SK-N-SH treated with all-trans-retinoic acid at 6 μM for 48 hours (cell line): ENCODE measurements around the gene ARHGEF10L.

ENCODE experiments used
- ARNTL ChIP-seq: fragments of 450-650 bp; formaldehyde crosslinking; IDR thresholded peaks from 2 replicates; pipeline ENCODE4 v1.5.0; 2020; ENCODE audit warnings: low read depth, mild to moderate bottlenecking, moderate library complexity, borderline replicate concordance
- CSDC2 ChIP-seq: fragments of 250-450 bp; sonication (Bioruptor Pico); IDR thresholded peaks from 2 replicates; pipeline ENCODE4 v1.5.0; 2020; ENCODE audit warnings: mild to moderate bottlenecking, moderate library complexity
- RARB ChIP-seq: fragments of 250-450 bp; sonication (Bioruptor Pico); IDR thresholded peaks from 2 replicates; pipeline ENCODE4 v1.8.0; 2021; ENCODE audit warnings: mild to moderate bottlenecking, moderate library complexity
- ZFP30 ChIP-seq: fragments of 450-650 bp; formaldehyde crosslinking; IDR thresholded peaks from 2 replicates; pipeline ENCODE4 v1.5.0; 2022; ENCODE audit warnings: mild to moderate bottlenecking, moderate library complexity
- ZNF565 ChIP-seq: fragments of 450-650 bp; formaldehyde crosslinking; conservative IDR thresholded peaks from 2 replicates; pipeline ENCODE4 v1.5.0; 2020; ENCODE audit warnings: low read depth, mild to moderate bottlenecking, moderate library complexity
- ZNF8 ChIP-seq: fragments of 450-650 bp; formaldehyde crosslinking; IDR thresholded peaks from 2 replicates; pipeline ENCODE4 v1.5.0; 2020; ENCODE audit warnings: mild to moderate bottlenecking, moderate library complexity
- TF ChIP-seq, protein P1 (sequence below): fragments of 250-450 bp; sonication (Bioruptor Pico); IDR thresholded peaks from 2 replicates; pipeline ENCODE4 v1.8.0; 2020; ENCODE audit warnings: mild to moderate bottlenecking, moderate library complexity, borderline replicate concordance
- TF ChIP-seq, protein P2 (sequence below): fragments of 250-450 bp; sonication (Bioruptor Pico); IDR thresholded peaks from 2 replicates; pipeline ENCODE4 v1.5.1; 2020; ENCODE audit warnings: low read depth, mild to moderate bottlenecking, moderate library complexity

DNA sequence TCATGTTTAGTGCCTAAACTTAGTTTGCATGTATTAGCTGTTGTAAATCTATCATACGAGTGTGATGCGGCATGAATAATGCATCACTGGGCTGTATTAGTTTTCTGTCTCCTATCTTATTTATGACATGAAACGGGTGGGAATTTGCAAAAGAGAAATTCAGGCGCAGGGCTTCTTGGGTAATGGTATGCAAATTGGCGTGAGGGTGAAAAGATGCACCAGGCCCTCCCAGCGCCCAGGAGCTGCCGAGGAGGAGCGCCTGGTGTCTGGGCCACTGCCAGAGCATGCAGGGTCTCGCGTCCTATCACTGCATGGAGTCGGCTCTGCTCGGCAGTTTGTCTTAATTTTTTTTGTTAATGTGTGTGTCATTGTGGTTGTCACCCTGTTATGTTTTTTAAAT is 132.7 kb downstream of the ARHGEF10L start:
- TF ChIP-seq, protein P1, sequence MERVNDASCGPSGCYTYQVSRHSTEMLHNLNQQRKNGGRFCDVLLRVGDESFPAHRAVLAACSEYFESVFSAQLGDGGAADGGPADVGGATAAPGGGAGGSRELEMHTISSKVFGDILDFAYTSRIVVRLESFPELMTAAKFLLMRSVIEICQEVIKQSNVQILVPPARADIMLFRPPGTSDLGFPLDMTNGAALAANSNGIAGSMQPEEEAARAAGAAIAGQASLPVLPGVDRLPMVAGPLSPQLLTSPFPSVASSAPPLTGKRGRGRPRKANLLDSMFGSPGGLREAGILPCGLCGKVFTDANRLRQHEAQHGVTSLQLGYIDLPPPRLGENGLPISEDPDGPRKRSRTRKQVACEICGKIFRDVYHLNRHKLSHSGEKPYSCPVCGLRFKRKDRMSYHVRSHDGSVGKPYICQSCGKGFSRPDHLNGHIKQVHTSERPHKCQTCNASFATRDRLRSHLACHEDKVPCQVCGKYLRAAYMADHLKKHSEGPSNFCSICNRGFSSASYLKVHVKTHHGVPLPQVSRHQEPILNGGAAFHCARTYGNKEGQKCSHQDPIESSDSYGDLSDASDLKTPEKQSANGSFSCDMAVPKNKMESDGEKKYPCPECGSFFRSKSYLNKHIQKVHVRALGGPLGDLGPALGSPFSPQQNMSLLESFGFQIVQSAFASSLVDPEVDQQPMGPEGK (CRISPR knock-in tag): no peak
- TF ChIP-seq CSDC2: no peak
- TF ChIP-seq RARB (CRISPR knock-in tag): no peak
- no peak for TF ChIP-seq ZNF565 (CRISPR knock-in tag)
- no peak for TF ChIP-seq ARNTL
- TF ChIP-seq, protein P2, sequence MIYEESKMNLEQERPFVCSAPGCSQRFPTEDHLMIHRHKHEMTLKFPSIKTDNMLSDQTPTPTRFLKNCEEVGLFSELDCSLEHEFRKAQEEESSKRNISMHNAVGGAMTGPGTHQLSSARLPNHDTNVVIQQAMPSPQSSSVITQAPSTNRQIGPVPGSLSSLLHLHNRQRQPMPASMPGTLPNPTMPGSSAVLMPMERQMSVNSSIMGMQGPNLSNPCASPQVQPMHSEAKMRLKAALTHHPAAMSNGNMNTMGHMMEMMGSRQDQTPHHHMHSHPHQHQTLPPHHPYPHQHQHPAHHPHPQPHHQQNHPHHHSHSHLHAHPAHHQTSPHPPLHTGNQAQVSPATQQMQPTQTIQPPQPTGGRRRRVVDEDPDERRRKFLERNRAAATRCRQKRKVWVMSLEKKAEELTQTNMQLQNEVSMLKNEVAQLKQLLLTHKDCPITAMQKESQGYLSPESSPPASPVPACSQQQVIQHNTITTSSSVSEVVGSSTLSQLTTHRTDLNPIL (CRISPR knock-in tag): no peak
- no peak for TF ChIP-seq ZFP30 (CRISPR knock-in tag)
- no peak for TF ChIP-seq ZNF8 (CRISPR knock-in tag)
